Endothelial cell of umbilical vein (primary cell): Measurements from ENCODE around the gene RANBP3. TPM values are rescaled to one million over a fixed set of nuclear protein-coding genes. Genes with fewer than 3 reads are reported as not detected.

Experiments
- BruUV-seq: library from RNA; stranded (reverse); fragments of 400-500 nt; replicated peaks from 2 replicates; lab custom pipeline; 2021; lab: Mats Ljungman, UMichigan
- CTCF ChIA-PET: fragments of 300-600, 350-600 bp; sonication (Branson Sonifier 250); formaldehyde crosslinking; loops from one replicate; lab custom pipeline; 2021; ENCODE audit warnings: antibody characterized with exemption, inconsistent platforms; lab: Charles Lee
- POLR2A ChIA-PET: fragments of 300-600, 350-600 bp; sonication (Branson Sonifier 250); formaldehyde crosslinking; loops from one replicate; lab custom pipeline; 2021; ENCODE audit warnings: antibody characterized with exemption, inconsistent platforms; lab: Charles Lee
- DNase-seq: peaks from one replicate; pipeline ENCODE4 v3.0.0-alpha.2; 2011; ENCODE audit warnings: low read depth, low spot score
- FAIRE-seq: peaks from 2 replicates; lab custom pipeline; 2011; peaks lifted over from hg19 to GRCh38; lab: Jason Lieb, UNC
- H2AFZ ChIP-seq: 2 replicates; pipeline ENCODE4 v1.6.0; 2012; ENCODE audit warnings: low read depth, low read length, control low read depth, inconsistent platforms
- H3K27ac ChIP-seq: 2 replicates; pipeline ENCODE4 v1.5.1; 2011; ENCODE audit warnings: low read depth, mild to moderate bottlenecking, control low read depth, low read length, moderate library complexity; ENCODE audit not compliant: insufficient read depth
- H3K27me3 ChIP-seq, 2 experiments: 2 replicates each; pipeline versions ENCODE4 v1.6.0 to v1.6.1; 2011; ENCODE audit warnings: low read length in 2 of 2, mixed read lengths in 1 of 2; ENCODE audit not compliant: control insufficient read depth in 2 of 2, insufficient read depth in 2 of 2
- H3K36me3 ChIP-seq, 2 experiments: 2 replicates in 1 of 2; 3 replicates in 1 of 2; pipeline ENCODE4 v1.5.1; 2011; ENCODE audit warnings: low read length in 2 of 2, mild to moderate bottlenecking in 1 of 2, moderate library complexity in 1 of 2; ENCODE audit not compliant: control insufficient read depth in 2 of 2, insufficient read depth in 2 of 2; ENCODE audit errors: extremely low read depth in 1 of 2
- H3K4me1 ChIP-seq: 3 replicates; pipeline ENCODE4 v1.5.1; 2011; ENCODE audit warnings: mild to moderate bottlenecking, low read length; ENCODE audit not compliant: control insufficient read depth, insufficient read depth; ENCODE audit errors: extremely low read depth
- H3K4me2 ChIP-seq: 2 replicates; pipeline ENCODE4 v1.6.1; 2011; ENCODE audit warnings: low read length, control low read depth, mixed read lengths; ENCODE audit not compliant: insufficient read depth
- H3K4me3 ChIP-seq, 3 experiments: fragments of 200-600 bp in 1 of 3; sonication (generic), shearing (Covaris generic) in 1 of 3; replicated peaks in 1 of 3; 2 replicates each; pipeline ENCODE4 v1.5.1; 2011 to 2016; ENCODE audit warnings: control low read depth in 3 of 3, low read length in 3 of 3, mild to moderate bottlenecking in 2 of 3, inconsistent platforms in 1 of 3, low read depth in 1 of 3, moderate library complexity in 1 of 3; ENCODE audit not compliant: insufficient read depth in 1 of 3
- H3K79me2 ChIP-seq: 2 replicates; pipeline ENCODE4 v1.6.0; 2012; ENCODE audit warnings: low read length, inconsistent platforms; ENCODE audit not compliant: control insufficient read depth, insufficient read depth
- H3K9ac ChIP-seq: replicated peaks from 2 replicates; pipeline ENCODE3; 2011; ENCODE audit warnings: low read length, control low read depth; ENCODE audit not compliant: insufficient read depth; ENCODE audit errors: extremely low read depth
- H3K9me1 ChIP-seq: replicated peaks from 3 replicates; pipeline ENCODE4 v1.6.0; 2011; ENCODE audit warnings: mild to moderate bottlenecking, low read length; ENCODE audit not compliant: control insufficient read depth, insufficient read depth; ENCODE audit errors: extremely low read depth
- H3K9me3 ChIP-seq: replicated peaks from 2 replicates; pipeline ENCODE4 v1.5.1; 2012; ENCODE audit warnings: low read length, inconsistent platforms; ENCODE audit not compliant: control insufficient read depth, insufficient read depth
- H4K20me1 ChIP-seq: replicated peaks from 2 replicates; pipeline ENCODE3; 2011; ENCODE audit warnings: mild to moderate bottlenecking, low read length; ENCODE audit not compliant: control insufficient read depth, insufficient read depth; ENCODE audit errors: extremely low read depth
- CTCF ChIP-seq, 2 donors: IDR thresholded peaks; 1 replicate in 1 of 2; 2 replicates in 1 of 2; pipeline ENCODE4 v1.5.1; 2011; ENCODE audit warnings: low read length in 2 of 2, mild to moderate bottlenecking in 2 of 2, moderate library complexity in 2 of 2, control low read depth in 1 of 2, inconsistent platforms in 1 of 2, low read depth in 1 of 2; ENCODE audit not compliant: insufficient read depth in 1 of 2; ENCODE audit errors: extremely low read depth in 1 of 2
- EZH2 ChIP-seq: IDR thresholded peaks from 2 replicates; pipeline ENCODE4 v1.6.1; 2012; ENCODE audit warnings: borderline replicate concordance, low read depth, mild to moderate bottlenecking, moderate library complexity, low read length, inconsistent platforms; ENCODE audit not compliant: severe bottlenecking
- FOS ChIP-seq: IDR thresholded peaks from 2 replicates; pipeline ENCODE4 v1.6.1; 2011; ENCODE audit warnings: mild to moderate bottlenecking, low read length, moderate library complexity, borderline replicate concordance; ENCODE audit not compliant: insufficient read depth
- GATA2 ChIP-seq: IDR thresholded peaks from 2 replicates; pipeline ENCODE4 v1.7.0; 2011; ENCODE audit warnings: low read depth, mild to moderate bottlenecking, moderate library complexity, mixed read lengths, low read length; ENCODE audit not compliant: insufficient read length, insufficient read depth
- JUN ChIP-seq: IDR thresholded peaks from 2 replicates; pipeline ENCODE4 v1.6.1; 2011; ENCODE audit warnings: borderline replicate concordance, low read depth; ENCODE audit not compliant: insufficient read length, insufficient read depth
- MYC ChIP-seq: IDR thresholded peaks from one replicate; pipeline ENCODE4 v1.6.1; 2011; ENCODE audit warnings: mild to moderate bottlenecking, low read depth, low read length
- POLR2A ChIP-seq: IDR thresholded peaks from 2 replicates; pipeline ENCODE4 v1.6.1; 2012; ENCODE audit warnings: low read depth, mild to moderate bottlenecking, control low read depth, low read length
- POLR2AphosphoS5 ChIP-seq: IDR thresholded peaks from 2 replicates; pipeline ENCODE4 v1.6.1; 2012; ENCODE audit warnings: low read depth, mild to moderate bottlenecking, control low read depth, low read length, moderate library complexity; ENCODE audit not compliant: insufficient read depth
- dilution Hi-C: fragments of 300-500 bp; cut with MboI; formaldehyde crosslinking; loops from one replicate; pipeline ENCODE4 v1.15.0; 2019; ENCODE audit warnings: low sequenced_read_pairs; ENCODE audit not compliant: extremely low pct_ligation_motif_present
- intact Hi-C: fragments of 100-400 bp; cut with micrococcal nuclease; formaldehyde crosslinking; loops from one replicate; pipeline ENCODE4 v1.10.0; 2022
- polyA plus RNA-seq, 4 experiments: library from polyadenylated mRNA; depleted of rRNA in 3 of 4; stranded (reverse) in 3 of 4; unstranded in 1 of 4; fragments of >200 nt; gene quantifications; 2 replicates each; pipeline versions ENCODE4 v1.2.1 to v1.2.3, GENCODE V29; 2011 to 2012; ENCODE audit warnings: missing spikeins in 1 of 4
- total RNA-seq: library from RNA; stranded (reverse); gene quantifications from 2 replicates; pipeline ENCODE4 v1.2.3, GENCODE V29; 2021
- TF ChIP-seq, protein P1 (sequence below): IDR thresholded peaks from 2 replicates; pipeline ENCODE4 v1.6.1; 2011; ENCODE audit not compliant: insufficient read depth, insufficient read length

Gene RANBP3
- total and polyA plus RNA-seq, 2 donors (not counting 3 experiments of a cell fraction or from before 2014, with no cell fraction given): 72.3 to 85.3 TPM

GRCh38 chr19:5941673-5942072 lies 36.3 kb downstream of the RANBP3 start:
- no peak for DNase-seq
- no peak overlapping the region for H3K27ac ChIP-seq
- no peaks in the 10 kb centered on the region for H4K20me1 ChIP-seq
- H2AFZ ChIP-seq: no peak overlapping the region
- CTCF ChIA-PET: interaction anchor here (1.3 kb wide), 1 partner anchor 10 kb away, joined by 6 read pairs; no protein-coding TSS in a partner anchor
- no peaks in the 10 kb centered on the region for H3K27me3 ChIP-seq
- H3K9ac ChIP-seq: no peak overlapping the region
- no peaks in the 10 kb centered on the region for H3K9me1 ChIP-seq
- POLR2A ChIA-PET: no interaction called here
- H3K79me2 ChIP-seq: peaks cover 8% of the 10 kb centered on the region
- FAIRE-seq: no peak
- intact Hi-C loops (no loop called here), dilution Hi-C loops (no loop called here)
- no TSS peak for BruUV-seq
- H3K4me2 ChIP-seq: no peak overlapping the region
- TF ChIP-seq MYC (no peak), FOS (no peak), EZH2 (no peak), GATA2 (no peak), POLR2AphosphoS5 (no peak), CTCF (IDR thresholded peaks at IDR 0.05; ENCODE audit: extremely low read depth in 1 of 2, insufficient read depth in 1 of 2, low read depth in 1 of 2, low read length in 2 of 2) (no peak), JUN (no peak), POLR2A (no peak)
- TF ChIP-seq, protein P1, sequence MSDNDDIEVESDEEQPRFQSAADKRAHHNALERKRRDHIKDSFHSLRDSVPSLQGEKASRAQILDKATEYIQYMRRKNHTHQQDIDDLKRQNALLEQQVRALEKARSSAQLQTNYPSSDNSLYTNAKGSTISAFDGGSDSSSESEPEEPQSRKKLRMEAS: no peak
- H3K4me1 ChIP-seq: no peaks in the 10 kb centered on the region
- H3K4me3 ChIP-seq: no peak overlapping the region
- H3K9me3 ChIP-seq: no peaks in the 10 kb centered on the region
- peaks cover 4 to 17% of the 10 kb centered on the region in 2 experiments for H3K36me3 ChIP-seq
